GM12801 (cell line): ENCODE measurements around the gene CCM2L.

Experiments used
- CTCF ChIP-seq: IDR thresholded peaks from one replicate; pipeline ENCODE4 v1.5.1; 2011; ENCODE audit warnings: control low read depth; ENCODE audit not compliant: insufficient read length; ENCODE audit errors: extremely low read depth

Gene CCM2L

GRCh38 chr20:32031007-32031958 is 21.0 kb downstream of the CCM2L start:
- TF ChIP-seq CTCF = no peak

DNA sequence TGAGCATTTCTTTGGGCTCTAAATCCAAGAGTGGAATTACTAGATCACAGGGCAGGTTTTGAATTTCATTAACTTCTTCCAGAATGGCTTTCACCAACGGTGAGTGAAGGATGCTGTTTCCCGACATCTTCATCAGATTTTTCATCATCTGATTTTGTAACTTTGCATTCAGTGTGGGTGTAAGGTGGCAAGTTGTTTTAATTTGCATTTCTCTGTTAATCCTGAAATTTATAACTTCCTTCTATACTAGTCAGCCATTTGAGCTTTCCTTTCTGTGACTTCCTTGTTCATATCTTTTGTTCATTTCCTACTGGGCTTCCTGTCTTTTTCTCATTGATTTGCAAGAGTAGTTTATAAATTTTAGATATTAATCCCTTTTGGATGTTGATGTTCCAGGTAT is 23.1 kb downstream of the CCM2L start:
- TF ChIP-seq CTCF = no peak

- no peak for TF ChIP-seq CTCF
Observed at GRCh38 chr20:32034581-32035425, 24.6 kb downstream of the CCM2L start.

DNA sequence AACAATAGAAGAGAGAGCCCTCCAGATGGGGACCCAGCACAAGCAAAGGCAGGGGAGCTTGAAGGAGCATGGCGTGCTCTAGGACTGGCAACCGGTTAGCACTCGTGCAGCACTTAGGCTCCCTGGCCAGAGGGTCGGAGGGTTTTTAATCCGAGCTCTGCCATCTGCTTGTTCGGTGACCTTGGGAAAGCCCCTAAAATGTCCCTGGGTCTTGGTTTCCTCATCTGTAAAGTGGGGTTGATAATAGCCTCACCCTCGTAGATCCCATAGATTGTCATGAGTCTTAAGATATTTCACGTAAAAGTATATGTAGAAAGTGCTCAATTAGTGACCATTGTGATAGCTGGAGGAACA is 25.2 kb downstream of the CCM2L start:
- TF ChIP-seq CTCF = no peak

DNA sequence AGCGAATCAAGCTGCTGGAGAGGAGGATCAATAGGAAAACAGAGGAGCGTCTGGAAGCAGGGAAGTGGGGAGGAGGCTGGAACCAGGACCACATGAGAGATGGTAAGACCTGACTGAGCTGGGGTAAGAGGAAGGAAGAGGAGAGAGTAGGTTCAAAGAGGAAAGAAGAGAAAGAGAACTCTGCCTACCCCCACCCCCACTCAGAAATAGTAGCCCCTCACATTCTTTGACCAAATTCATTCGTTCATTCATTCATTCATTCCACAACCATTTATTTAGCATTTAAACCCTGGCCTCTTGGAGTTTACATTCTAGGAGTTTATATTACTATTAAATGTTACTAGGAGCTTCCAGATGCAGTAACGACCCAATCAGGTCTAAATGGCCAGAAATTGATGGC is 26.0 kb downstream of the CCM2L start:
- no peak for TF ChIP-seq CTCF

DNA sequence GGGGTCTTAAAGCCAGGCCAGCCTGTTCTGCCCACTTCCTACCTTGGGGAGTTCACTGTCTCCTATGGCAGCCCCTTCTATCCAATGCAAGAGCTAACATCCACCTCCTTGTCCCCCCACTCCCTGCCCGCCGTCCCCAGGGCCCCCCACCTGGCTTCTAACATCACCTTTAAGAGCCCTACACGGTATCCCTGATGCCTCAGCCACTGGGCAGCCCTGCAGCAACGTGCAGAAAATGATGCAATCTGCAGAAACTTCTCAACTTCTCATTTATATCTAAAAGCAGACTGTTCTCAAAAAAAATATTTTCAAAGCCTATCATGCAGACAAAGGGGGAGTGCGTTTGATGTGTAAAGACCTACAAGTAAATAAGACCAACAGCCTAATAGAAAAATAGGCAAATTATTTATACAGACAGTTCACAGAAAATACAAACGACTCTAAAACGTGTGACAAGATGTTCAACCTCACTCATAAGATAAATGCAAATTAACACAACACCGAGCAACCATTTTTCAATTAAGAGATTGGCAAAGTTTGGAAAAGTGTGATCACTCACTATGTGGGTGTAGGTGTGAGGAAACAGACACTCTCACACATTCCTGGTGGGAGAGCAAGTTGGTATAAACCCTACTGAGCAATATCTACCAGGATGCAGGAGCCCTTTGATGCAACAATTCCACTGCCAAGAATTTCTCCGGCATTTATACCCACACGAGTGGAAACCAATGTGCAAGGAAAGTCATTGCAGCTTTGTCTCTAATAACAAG is 26.7 kb downstream of the CCM2L start:
- TF ChIP-seq CTCF = no peak

GRCh38 chr20:32037929-32038328 is 27.7 kb downstream of the CCM2L start:
- no peak for TF ChIP-seq CTCF
